Panc1 (cell line): ENCODE results near the gene SHROOM3.

Source experiments
- TCF7L2 ChIP-seq: IDR thresholded peaks from 2 replicates; pipeline ENCODE4 v1.6.1; 2011; ENCODE audit warnings: mild to moderate bottlenecking, low read depth, low read length, inconsistent platforms
- TF ChIP-seq, protein P1 (sequence below): fragments of 450-650 bp; IDR thresholded peaks from 2 replicates; pipeline ENCODE4 v1.5.1; 2017; ENCODE audit warnings: mild to moderate bottlenecking
- TF ChIP-seq, protein P2 (sequence below), 2 experiments: IDR thresholded peaks; 2 replicates each; pipeline ENCODE4 v1.6.1; 2011 to 2012; ENCODE audit warnings: low read depth in 2 of 2, control low read depth in 1 of 2, low read length in 1 of 2, mild to moderate bottlenecking in 1 of 2, moderate library complexity in 1 of 2; ENCODE audit not compliant: insufficient read depth in 1 of 2

DNA sequence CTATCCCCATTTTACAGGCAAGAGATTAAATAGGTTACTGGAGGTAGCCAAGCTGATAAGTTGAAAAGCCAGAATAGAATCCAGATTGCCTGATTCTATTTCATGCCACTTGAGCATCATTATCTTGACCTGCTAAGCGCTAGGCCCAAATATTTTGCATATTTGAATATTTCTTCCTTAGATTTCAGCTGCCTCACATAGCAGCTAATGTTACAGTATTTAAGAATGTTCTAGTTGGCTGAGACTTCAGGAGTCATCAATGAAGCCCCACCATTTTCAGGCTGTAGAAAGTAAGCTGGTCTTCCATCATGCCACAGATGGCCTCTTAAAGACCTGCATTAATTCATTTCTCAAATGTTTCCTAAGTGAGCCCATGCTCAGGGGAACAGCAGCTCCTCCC, 121.4 kb downstream of the SHROOM3 start:
- no peak for TF ChIP-seq TCF7L2
- TF ChIP-seq, protein P1, sequence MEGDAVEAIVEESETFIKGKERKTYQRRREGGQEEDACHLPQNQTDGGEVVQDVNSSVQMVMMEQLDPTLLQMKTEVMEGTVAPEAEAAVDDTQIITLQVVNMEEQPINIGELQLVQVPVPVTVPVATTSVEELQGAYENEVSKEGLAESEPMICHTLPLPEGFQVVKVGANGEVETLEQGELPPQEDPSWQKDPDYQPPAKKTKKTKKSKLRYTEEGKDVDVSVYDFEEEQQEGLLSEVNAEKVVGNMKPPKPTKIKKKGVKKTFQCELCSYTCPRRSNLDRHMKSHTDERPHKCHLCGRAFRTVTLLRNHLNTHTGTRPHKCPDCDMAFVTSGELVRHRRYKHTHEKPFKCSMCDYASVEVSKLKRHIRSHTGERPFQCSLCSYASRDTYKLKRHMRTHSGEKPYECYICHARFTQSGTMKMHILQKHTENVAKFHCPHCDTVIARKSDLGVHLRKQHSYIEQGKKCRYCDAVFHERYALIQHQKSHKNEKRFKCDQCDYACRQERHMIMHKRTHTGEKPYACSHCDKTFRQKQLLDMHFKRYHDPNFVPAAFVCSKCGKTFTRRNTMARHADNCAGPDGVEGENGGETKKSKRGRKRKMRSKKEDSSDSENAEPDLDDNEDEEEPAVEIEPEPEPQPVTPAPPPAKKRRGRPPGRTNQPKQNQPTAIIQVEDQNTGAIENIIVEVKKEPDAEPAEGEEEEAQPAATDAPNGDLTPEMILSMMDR = no peak
- TF ChIP-seq, protein P2, sequence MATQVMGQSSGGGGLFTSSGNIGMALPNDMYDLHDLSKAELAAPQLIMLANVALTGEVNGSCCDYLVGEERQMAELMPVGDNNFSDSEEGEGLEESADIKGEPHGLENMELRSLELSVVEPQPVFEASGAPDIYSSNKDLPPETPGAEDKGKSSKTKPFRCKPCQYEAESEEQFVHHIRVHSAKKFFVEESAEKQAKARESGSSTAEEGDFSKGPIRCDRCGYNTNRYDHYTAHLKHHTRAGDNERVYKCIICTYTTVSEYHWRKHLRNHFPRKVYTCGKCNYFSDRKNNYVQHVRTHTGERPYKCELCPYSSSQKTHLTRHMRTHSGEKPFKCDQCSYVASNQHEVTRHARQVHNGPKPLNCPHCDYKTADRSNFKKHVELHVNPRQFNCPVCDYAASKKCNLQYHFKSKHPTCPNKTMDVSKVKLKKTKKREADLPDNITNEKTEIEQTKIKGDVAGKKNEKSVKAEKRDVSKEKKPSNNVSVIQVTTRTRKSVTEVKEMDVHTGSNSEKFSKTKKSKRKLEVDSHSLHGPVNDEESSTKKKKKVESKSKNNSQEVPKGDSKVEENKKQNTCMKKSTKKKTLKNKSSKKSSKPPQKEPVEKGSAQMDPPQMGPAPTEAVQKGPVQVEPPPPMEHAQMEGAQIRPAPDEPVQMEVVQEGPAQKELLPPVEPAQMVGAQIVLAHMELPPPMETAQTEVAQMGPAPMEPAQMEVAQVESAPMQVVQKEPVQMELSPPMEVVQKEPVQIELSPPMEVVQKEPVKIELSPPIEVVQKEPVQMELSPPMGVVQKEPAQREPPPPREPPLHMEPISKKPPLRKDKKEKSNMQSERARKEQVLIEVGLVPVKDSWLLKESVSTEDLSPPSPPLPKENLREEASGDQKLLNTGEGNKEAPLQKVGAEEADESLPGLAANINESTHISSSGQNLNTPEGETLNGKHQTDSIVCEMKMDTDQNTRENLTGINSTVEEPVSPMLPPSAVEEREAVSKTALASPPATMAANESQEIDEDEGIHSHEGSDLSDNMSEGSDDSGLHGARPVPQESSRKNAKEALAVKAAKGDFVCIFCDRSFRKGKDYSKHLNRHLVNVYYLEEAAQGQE (IDR thresholded peaks at IDR 0.05; ENCODE audit: insufficient read depth in 1 of 2, low read depth in 2 of 2, low read length in 1 of 2) = no peak
